Progenitor cell of endocrine pancreas (in vitro differentiated cells): Measurements from ENCODE around the gene HOXD4. TPM values are rescaled to one million over a fixed set of nuclear protein-coding genes. Genes with fewer than 3 reads are reported as not detected.
A peak's percentile ranks its signal among the peaks of the same experiment; 100 is the strongest.

Source experiments
- DNase-seq: peaks from one replicate; pipeline ENCODE4 v3.0.0; 2021; ENCODE audit warnings: low spot score; ENCODE audit not compliant: unreplicated experiment
- H3K27ac Mint-ChIP-seq: 2 replicates; pipeline ENCODE4 v1.8.0; 2021; ENCODE audit warnings: mild to moderate bottlenecking, moderate library complexity, mixed read lengths
- H3K27me3 Mint-ChIP-seq: 2 replicates; pipeline ENCODE4 v1.8.0; 2021; ENCODE audit warnings: mixed read lengths
- H3K36me3 Mint-ChIP-seq: 2 replicates; pipeline ENCODE4 v1.8.0; 2022; ENCODE audit warnings: mixed read lengths; ENCODE audit not compliant: insufficient read depth
- H3K4me1 Mint-ChIP-seq: 2 replicates; pipeline ENCODE4 v1.8.0; 2021; ENCODE audit warnings: low read depth, mixed read lengths
- H3K4me3 Mint-ChIP-seq: 2 replicates; pipeline ENCODE4 v1.8.0; 2021; ENCODE audit warnings: low read depth, mild to moderate bottlenecking, moderate library complexity, mixed read lengths
- H3K9me3 Mint-ChIP-seq: 2 replicates; pipeline ENCODE4 v1.8.0; 2021; ENCODE audit warnings: low read depth, mixed read lengths
- CTCF ChIP-seq: fragments of 200-600 bp; sonication (generic); IDR thresholded peaks from one replicate; pipeline ENCODE4 v1.5.0; 2021; ENCODE audit warnings: antibody characterized with exemption, mild to moderate bottlenecking; ENCODE audit not compliant: unreplicated experiment
- total RNA-seq: library from RNA; stranded (reverse); gene quantifications from 2 replicates; pipeline ENCODE4 v1.2.1, GENCODE V29; 2021

HOXD4 gene
- total RNA-seq, 1 donor from 2014 or later: not detected

GRCh38 chr2:176167398-176167797 is 16.0 kb downstream of the HOXD4 start:
- H3K36me3 Mint-ChIP-seq: no peaks in the 10 kb centered on the region
- H3K9me3 Mint-ChIP-seq: no peaks in the 10 kb centered on the region
- no peak overlapping the region for H3K27ac Mint-ChIP-seq
- no peak for DNase-seq
- TF ChIP-seq CTCF: no peak
- peaks cover 95% of the 10 kb centered on the region for H3K27me3 Mint-ChIP-seq
- peaks cover 4% of the 10 kb centered on the region for H3K4me1 Mint-ChIP-seq
- no peak overlapping the region for H3K4me3 Mint-ChIP-seq

DNA sequence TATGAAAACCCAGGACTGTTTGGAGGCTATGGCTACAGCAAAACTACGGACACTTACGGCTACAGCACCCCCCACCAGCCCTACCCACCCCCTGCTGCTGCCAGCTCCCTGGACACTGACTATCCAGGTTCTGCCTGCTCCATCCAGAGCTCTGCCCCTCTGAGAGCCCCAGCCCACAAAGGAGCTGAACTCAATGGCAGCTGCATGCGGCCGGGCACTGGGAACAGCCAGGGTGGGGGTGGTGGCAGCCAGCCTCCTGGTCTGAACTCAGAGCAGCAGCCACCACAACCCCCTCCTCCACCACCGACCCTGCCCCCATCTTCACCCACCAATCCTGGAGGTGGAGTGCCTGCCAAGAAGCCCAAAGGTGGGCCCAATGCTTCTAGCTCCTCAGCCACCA is 17.8 kb downstream of the HOXD4 start:
- Mint-ChIP-seq H3K27ac (no peak overlapping the region), H3K4me3 (no peak overlapping the region), H3K9me3 (no peaks in the 10 kb centered on the region), H3K27me3 (peaks cover 96% of the 10 kb centered on the region), H3K4me1 (peaks cover 6% of the 10 kb centered on the region), H3K36me3 (no peaks in the 10 kb centered on the region)
- DNase-seq: no peak
- no peak for TF ChIP-seq CTCF

DNA sequence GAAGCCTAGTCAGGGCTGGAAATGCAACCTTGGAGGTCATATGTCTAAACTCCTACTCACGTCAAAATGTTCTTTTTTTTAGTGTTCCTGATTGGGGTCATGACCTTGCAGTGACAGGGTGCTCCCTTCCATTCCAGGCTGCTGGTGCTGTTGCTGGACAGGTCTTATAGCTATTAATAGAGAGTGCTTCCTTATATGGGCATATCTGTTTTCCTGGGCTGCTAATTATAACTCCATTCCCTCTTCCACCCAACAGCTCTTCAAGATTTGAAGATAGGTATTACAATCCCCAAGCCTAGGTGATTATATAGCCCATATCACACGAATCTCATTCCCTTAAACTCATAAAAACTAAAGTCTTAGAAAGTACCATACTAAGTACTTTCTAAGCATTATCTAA is 18.4 kb downstream of the HOXD4 start:
- H3K27ac Mint-ChIP-seq: no peak overlapping the region

DNA sequence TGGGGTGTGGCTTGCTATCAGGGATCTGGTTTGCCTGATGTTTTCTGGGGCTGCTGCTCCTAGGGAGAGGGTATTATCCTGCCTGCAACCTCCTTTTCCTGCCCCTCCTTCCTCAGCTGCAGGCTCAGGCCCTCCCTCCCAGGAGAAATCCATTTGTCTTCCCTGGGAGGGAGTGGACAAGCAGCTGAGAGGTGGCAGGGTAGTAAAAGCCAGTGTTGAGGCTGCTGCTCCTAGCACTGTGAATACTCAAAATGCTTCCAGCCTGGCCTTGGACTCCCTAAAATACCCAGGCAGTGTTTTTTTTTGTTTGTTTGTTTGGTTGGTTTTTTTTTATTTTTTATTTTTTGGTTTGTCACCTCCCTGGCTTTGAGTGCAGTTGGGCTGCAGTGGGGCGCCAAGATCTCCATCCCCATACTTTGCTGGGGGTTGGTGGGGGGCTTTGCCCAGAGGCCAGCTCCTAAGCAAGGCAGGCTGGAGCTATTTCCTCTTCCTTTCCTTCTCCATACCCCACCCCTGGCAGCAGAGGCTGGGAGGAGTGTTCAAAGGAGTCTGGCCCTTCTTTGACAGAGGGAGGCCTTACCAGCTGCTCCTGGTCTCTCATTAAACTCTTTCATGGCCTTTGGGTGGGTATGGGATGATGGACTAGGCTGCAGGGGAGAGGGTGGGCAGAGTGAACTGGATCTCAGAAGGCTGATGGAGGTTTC is 19.4 kb downstream of the HOXD4 start:
- Mint-ChIP-seq H3K27me3 (peaks cover 96% of the 10 kb centered on the region), H3K9me3 (no peaks in the 10 kb centered on the region), H3K27ac (no peak overlapping the region), H3K36me3 (no peaks in the 10 kb centered on the region), H3K4me1 (peaks cover 10% of the 10 kb centered on the region), H3K4me3 (no peak overlapping the region)
- no peak for DNase-seq
- no peak for TF ChIP-seq CTCF

More for the DNA sequence above, 18.4 kb downstream of the HOXD4 start:
- H3K4me3 Mint-ChIP-seq: no peak overlapping the region
- no peak for DNase-seq
- TF ChIP-seq CTCF: no peak
- H3K27me3 Mint-ChIP-seq: peaks cover 96% of the 10 kb centered on the region
- H3K9me3 Mint-ChIP-seq: no peaks in the 10 kb centered on the region
- no peaks in the 10 kb centered on the region for H3K36me3 Mint-ChIP-seq
- H3K4me1 Mint-ChIP-seq: peaks cover 9% of the 10 kb centered on the region

DNA sequence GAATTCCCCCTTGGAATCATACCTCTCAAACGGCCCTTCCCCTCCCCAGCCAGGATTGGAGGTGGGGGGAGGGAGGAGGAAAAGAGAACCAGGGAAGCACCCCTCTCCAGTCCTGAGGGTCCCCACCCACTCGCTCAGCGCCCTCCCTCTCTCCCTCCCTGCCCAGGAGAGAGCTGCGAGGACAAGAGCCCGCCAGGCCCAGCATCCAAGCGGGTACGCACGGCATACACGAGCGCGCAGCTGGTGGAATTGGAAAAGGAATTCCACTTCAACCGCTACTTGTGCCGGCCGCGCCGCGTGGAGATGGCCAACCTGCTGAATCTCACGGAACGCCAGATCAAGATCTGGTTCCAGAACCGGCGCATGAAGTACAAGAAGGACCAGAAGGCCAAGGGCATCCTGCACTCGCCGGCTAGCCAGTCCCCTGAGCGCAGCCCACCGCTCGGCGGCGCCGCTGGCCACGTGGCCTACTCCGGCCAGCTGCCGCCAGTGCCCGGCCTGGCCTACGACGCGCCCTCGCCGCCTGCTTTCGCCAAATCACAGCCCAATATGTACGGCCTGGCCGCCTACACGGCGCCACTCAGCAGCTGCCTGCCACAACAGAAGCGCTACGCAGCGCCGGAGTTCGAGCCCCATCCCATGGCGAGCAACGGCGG is 20.1 kb downstream of the HOXD4 start:
- H3K27ac Mint-ChIP-seq: no peak overlapping the region
- H3K4me3 Mint-ChIP-seq: no peak overlapping the region
- H3K27me3 Mint-ChIP-seq: peaks cover 96% of the 10 kb centered on the region
- no peaks in the 10 kb centered on the region for H3K9me3 Mint-ChIP-seq
- TF ChIP-seq CTCF: peak; percentile 17
- DNase-seq: no peak
- no peaks in the 10 kb centered on the region for H3K36me3 Mint-ChIP-seq
- peaks cover 10% of the 10 kb centered on the region for H3K4me1 Mint-ChIP-seq
